Hepatic stellate cell (primary cell): ENCODE measurements around the gene NETO2.
"Not testable (repeated sequence)": the region's sequence is repeated elsewhere in the genome, so short reads cannot be mapped to it uniquely, and the experiment has no call there.

ENCODE experiments used
- DNase-seq: peaks from one replicate; pipeline ENCODE4 v3.0.0; 2011; ENCODE audit warnings: low spot score

Gene NETO2

DNA sequence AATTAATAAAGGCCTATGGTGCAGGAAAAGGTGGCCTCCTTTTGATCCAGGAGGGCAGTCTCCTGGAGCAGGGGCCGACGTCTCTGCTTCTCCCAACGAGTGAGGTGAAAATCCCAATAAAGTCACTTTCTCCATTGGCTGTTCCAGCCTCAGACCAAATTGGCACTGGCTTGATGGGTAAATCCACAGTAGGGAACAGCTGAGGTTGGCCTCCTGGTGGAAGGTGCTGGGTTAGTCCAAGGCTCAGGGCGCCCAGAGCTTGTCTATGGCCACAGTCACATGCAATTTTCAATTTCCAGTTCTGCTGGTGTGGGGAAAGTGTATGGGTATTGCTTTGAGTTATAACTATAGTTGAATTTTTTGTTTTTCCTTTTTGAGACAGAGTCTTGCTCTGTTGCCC, 79.0 kb downstream of the NETO2 start:
- no peak for DNase-seq

DNA sequence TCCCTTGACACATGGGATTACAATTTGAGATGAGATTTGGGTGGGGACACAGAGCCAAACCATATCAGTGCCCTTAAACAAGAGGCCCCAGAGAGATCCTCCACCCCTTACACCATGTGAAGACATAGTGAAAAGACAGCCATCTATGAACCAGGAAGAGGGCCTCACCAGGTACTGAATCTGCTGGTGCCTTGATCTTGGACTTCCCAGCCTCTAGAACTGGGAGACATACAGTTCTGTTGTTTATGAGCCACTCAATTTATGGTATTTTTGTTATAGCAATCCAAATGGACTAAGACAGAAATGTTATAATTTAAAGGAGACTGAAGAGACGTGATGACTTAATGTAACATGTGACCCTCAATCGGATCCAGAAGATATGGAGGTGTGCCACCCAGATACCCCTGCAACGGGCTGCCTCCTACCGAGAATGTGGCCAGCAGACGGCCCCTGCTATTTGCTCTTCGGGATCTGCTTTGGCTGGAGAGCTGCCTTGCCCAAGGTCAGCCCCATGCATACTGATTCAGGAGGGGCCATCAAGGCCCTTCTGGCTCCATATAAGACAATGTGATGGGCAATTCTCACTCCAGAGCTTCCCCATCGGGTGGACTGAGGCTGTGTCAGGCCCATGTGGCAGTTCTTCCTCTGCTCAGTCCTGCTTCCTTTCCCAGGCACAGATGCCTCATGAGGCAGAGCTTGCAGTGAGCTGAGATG, 80.6 kb downstream of the NETO2 start:
- no peak for DNase-seq

DNA sequence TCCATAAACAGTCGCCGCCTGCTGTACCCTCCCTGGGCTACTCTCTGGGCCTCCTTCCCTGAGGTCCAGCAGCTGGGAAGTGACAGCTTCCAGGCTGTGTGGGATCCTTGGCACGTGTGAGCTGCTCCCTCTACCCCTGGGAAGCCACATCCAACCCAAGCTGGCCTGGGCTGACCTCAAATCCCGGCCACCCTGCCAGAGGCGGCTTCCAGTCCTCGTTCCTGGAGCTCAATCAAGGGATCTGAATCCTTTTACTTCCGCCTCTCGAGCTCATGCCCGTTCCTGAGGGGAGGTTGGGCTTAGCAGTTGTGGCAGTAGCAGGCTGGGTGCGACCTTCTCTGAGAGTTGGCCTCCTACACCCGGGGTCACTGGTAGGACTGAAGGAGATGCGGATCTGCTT, 82.5 kb downstream of the NETO2 start:
- DNase-seq, result no peak

DNA sequence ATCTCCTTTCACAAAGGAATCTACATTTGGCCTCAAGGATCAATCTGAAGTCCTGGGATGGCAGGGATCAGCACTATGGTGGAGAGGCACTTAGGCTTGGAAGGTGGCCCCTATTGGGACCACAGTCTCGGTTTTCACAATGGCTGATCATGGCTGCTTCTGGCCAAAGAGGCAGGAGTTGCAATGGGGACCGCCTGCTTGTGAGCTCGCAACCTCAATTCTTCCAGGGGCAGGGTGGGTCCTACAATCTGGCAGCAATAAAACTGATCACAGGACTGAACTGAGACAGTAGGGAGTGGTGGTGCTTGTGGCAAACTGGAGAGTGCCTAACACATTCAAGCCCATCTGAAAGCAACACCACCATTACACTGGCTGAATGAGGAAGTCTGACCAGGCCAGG, 83.1 kb downstream of the NETO2 start:
- DNase-seq, result no peak

DNA sequence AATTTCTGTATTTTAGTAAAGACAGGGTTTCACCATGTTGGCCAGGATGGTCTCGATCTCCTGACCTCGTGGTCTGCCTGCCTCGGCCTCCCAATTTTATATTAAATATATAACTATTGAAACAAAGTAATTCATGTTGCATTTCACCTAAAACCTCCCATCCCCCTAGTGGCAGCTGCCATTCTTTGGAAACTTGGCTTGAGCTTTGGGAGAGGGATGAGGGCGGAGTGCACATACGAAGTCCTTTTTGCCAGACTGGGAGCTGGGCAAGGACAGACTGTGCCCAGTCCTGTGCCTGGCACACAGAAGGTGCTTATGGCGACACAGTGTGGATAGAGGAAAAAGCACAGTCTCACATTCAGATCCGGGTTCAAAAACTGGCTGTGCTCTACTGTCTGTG, 83.8 kb downstream of the NETO2 start:
- DNase-seq, result no peak

DNA sequence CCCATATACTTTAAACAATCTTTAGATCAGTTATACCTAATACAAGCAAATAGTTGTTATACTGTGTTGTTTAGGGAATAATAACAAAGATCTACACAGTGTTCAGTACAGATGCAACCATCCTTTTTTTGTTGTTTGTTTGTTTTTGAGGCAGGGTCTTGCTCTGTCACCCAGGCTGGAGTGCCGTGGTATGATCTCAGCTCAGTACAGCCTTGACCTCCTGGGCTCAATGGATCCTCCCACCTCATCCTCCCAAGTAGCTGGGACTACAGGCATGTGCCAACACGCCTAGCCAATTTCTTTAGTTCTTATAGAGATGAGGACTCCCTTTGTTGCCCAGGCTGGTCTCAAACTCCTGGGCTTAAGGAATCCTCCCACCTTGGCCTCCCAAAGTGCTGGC, 84.6 kb downstream of the NETO2 start:
- not testable (repeated sequence) for DNase-seq

DNA sequence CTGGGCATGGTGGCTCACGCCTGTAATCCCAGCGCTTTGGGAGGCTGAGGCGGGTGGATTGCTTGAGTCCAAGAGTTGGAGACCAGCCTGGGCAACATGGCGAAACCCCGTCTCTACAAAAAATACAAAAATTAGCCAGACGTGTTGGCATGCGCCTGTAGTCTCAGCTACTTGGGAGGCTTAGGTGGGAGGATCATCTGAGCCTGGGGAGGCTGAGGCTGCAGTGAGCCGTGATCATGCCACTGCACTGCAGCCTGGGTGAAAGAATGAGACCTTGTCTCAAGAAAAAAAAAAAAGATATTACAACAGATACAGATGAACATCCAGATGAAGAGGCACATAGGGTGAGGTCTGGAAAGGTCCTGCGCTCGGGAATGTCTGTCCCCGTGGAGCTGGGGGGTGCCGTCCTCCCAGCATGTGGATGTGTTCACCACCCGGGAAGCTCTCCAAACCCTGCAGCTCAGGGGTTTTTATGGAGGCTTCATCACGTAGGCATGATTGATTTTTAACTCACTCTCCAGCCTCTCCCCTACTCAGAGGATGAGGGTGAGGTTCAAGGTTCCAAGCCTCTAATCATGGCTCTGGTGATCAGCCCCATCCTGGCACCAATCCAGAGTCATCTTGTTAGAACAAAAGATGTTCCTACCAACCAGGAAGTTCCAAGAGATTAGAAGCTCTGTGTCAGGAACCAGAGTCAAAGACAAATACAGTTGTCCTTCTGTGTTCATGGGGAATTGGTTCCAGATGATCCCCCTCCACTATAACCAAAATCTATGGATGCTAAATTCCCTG, 85.3 kb downstream of the NETO2 start:
- DNase-seq, result no peak

DNA sequence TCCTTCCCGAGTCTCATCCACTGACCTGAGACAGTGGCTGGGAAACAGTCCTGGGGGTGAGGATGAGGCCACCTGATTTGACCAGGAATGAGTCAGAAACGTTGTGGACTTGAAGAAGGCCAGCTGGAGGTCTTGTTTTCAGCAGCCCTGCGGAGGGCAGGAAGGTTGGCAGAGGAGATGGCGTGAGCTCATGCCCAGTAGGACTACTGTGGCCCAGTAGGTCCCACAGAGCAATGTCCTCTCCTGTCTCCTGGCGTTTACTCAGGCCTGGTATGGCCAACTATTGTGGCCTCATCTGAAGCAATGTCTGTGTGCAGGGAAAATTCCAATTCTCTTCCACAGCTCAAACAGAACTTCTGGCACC, 86.1 kb downstream of the NETO2 start:
- no peak for DNase-seq

DNA sequence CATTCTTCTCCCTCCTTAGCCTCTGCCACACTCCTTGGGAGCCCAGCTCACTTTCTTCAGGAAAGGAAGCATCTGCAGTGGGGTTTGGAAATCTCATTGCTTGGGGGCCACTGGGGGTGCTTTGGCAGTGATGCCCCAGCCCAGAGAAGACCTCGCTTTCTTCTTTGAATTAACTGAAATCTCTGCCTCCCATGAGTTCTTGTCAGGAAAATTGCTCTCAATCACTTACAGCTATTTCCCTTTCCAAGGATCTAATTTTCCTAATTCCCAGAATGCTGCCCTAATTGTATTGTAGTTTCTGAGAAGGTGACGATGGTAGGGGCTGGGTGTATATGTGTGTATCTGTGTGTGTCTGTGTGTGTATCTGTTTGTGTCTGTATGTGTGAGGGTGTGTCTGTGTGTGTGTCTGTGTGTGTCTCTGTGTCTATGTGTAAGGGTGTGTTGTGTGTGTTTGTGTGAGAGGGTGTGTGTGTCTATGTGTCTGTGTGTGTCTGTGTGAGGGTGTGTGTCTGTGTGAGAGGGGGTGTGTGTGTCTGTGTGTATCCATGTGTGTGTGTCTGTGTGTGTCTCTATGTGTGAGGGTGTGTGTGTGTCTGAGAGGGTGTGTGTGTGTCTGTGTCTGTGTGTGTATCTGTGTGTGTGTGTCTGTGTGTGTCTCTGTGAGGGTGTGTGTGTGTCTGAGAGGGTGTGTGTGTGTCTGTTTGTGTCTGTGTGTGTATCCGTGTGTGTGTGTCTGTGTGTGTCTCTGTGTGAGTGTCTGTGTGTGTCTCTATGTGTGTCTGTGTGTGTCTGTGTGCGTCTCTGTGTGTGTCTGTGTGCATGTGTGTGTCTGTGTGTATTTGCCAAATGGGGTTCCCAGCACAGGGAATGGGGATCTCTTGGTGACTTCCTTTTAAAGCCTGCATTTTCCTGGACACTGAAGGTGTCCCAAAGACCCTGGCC, 86.8 kb downstream of the NETO2 start:
- no peak for DNase-seq

DNA sequence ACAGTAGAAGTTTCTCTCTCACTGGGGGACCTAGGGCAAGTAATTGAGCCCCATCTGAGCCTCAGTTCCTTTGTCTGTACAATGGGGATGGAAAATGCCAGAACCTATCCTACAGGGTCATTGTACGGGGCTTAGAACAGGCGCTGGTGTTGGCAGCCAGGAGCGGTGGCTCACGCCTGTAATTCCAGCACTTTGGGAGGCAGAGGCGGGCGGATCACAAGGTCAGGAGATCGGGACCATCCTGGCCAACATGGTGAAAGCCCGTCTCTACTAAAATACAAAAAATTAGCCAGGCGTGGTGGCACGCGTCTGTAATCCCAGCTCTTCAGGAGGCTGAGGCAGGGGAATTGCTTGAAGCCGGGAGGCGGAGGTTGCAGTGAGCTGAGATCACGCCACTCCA, 87.7 kb downstream of the NETO2 start:
- not testable (repeated sequence) for DNase-seq

DNA sequence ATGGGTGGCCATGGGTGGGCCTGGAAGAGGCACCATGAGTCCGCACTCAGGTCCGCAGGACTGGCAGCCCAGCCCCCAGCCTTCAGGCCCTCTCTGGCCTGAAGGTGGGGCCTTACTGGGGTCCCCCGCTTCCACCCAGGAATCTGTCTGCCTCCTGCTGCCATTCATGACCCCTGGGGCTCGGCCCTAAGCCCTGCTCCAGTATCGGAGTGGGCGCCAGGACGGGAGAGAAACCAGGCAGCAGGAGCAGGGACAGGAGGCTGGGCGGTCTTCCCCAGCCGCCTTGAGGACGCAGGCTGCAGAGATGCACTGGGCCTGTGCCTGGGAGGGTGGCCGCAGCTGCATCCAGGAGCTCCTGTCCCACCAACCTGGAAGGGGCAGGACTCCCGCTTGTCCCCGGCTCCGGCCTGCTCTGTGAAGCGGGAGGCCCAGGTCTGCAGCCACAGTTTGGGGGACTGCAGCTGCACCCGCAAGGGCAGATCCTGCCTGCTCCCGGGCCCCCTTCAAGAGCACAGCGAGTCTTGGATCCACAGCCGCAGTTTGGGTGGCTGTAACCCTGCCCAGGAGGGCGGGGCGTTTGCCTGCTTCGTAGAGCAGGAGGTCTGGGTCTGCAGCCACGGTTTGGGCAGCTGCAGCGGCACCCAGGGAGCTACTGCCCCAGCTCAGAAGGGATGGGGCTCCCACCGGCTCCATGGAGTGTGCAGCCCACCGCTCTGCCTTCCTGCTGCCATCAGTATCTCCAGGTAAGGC, 88.4 kb downstream of the NETO2 start:
- no peak for DNase-seq

DNA sequence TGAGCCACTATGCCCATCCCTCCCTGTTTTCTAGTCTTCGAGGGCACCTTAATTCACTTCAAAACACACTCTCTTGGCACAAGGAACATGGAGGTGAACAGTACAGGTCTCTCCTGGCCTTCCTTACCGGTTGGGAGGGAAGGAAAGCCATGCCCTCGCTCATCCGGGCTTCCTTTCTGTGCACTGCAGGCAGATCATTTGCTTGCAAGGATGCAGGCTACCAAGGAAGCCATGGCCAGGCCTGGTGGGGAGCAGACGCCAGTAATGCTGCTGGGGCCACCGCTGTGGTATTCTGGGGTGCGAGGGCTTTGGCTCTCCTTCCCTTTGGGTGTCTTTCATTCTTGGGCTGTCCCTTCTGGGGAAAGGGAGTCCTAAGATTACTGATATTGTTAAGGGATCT, 89.4 kb downstream of the NETO2 start:
- no peak for DNase-seq

DNA sequence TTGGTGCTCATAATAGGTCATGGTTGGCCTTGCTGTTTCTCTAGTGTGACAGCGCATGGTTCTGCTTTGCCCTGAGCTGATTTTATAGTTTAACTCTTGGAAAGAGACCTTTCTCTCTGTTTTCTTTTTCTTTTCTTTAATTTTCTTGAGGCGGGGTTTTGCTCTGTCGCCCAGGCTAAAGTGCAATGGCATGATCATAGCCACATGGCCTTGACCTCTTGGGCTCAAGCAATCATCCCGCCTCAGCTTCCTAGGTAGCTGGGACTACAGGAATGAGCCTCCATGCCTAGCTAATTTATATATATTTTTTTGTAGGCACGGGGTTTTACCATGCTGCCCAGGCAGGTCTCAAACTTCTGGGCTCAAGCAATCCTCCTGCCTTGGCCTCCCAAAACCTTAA, 89.8 kb downstream of the NETO2 start:
- DNase-seq, result no peak

DNA sequence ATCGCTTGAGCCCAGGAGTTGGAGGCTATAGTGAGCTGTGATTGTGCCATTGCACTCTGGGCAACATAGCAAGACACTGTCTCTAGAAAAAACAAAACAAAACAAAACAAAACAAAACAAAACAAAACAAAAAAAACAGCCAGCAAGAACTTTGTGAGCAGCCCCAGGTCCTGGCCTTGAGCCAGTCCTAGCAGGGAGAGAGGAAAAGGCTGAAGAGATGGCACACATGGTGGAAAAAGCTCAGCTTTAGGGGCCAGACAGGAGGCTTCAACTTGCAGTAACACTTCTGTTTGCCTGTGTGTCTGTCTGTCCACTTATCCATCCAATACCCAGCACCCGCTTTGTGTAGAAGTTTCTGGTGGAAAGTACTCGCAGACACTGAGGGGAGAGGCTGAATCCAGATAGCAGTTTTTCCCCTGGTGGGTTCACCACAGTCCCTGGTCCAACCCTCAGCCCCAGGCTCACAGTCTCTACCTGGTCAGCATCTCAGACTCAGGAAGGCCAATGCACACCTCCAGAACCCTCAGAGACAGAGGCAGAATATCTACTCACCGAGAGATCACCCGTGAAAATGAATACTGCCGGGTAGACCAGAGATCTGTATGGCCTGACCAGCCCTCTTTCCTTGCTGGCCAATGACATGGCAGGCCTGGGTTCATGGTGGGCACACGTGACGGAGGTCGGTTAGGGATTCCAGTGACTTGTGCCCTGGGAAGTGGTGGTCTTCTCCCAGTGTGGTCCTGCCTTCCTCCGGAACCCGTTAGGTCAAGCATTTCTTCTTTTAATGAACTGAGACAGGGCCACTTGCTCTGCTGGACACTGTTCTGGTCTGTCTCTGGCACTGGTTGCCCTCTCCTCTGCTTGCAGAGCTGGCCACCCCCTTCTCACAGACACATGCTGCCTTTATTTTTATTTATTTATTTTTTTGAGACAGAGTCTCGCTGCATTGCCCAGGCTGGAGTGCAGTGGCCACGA, 90.8 kb downstream of the NETO2 start:
- DNase-seq, result no peak

DNA sequence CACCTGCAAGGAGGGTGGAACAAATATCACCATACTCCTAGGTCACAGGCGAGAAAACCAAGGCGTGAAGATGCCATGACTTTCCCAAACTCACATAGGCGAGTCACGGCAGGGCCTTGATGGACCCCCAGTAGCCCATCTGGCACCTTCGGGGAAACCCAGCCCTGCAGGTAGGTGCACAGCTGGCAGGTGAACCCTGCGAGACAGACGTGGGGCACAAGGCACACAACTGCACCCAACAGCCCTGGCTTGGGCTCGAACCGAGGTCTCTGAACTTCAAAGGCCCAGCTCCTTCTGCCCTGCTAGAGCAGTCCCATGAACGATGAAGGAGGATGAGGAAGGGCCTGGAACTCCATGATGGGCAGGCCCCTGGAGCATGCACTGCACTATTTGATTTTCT, 92.7 kb downstream of the NETO2 start:
- no peak for DNase-seq

DNA sequence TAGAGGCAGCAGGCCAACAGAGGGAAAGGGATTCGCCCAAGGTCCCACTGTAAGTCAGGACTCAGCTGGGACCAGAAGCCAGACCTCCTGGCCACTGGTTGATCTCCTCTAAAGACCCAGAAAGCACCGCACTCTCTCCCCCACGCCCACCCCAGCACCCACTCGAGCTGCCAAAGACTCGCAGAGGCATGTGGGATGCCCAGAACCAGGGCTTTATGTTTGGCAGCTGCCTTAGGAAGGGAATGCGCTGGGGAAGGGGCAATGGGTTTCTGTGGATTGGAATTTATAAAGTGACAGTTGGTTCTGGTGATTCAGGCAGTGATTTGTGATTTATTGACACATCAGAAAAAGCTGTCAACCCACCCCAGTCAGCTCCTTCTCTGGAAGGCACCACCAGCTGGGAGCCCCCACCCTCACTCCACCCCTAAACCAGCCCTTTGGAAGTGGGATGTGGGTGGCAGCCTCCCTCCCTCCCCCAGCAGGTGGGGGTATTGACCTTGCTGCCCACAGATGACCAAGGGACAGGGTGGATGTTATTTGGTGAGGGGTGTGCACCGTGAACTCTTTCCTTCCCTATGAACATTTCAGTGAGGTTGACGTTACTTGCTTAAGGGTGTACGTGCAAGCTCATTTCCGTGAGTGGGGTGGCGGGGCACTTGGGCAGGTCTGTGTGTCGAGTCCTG, 93.7 kb downstream of the NETO2 start:
- DNase-seq, result no peak

DNA sequence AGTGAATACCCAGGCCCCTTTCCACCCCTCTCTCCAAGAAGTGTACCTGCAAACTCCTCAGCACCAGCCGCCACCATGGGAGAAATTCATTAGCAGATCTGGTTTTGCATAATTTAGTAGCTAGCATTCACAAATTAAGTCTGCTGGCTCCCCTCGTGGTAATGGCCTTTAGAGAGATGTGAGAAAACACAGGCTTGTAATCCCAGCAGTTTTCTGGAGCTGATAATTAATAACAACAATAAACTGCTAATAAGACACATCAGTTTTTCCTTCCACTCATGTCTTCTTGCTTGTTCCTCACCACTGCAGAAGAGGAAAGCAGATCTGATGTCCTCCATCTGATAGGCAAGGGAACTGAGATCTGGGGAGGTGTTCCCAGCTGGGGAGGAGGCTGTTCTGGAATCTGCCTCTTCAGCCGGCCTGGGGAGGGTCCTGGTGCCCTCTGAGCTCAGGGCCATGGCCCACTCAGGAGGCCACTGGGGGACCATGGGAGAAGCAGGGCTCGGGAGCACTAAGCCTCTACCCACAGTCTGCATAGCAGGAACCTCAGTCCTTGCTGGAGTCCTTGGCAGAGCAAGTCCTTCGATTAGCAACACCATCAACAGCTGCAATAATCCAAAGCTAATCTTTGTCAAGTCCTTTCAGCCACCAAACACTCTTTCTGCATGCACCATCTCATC, 96.1 kb downstream of the NETO2 start:
- no peak for DNase-seq

DNA sequence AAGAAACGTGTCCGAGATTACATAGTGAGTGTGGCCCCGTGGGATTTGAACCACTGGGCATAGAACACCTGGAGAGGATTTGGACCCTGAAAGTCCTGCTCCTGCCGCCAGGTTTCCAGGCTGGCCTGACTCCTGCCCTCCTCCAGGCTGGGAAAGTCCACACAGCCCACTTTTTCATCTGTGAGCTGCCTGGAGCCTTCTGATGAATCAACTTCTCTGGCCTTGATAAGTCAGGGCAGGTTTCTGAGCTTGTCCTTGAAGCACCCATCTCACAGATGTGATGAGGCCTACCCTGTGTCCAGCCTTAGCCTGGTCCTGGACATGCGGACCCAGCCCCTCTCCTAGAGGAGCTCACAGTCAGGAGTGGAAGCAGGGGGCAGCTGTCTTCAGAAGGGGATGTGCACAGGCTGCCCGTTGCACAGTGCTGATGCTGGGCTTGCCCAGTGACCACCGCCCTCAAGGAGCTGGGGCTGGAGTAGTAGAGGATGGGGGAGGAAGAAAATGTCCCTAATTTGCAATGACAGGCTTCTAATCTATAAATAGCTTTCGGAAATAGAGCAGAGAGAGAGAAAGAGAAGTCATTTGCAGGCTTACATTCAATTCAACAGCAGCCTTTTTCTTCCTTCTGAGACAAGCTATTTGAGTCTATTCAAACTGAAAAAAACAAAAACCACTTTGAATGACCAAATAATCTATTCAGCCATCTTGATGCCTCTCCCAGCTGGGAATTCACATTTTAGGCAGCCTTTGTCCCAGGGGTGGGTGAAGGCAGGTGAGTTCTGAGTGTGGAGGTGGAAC, 96.8 kb downstream of the NETO2 start:
- no peak for DNase-seq

DNA sequence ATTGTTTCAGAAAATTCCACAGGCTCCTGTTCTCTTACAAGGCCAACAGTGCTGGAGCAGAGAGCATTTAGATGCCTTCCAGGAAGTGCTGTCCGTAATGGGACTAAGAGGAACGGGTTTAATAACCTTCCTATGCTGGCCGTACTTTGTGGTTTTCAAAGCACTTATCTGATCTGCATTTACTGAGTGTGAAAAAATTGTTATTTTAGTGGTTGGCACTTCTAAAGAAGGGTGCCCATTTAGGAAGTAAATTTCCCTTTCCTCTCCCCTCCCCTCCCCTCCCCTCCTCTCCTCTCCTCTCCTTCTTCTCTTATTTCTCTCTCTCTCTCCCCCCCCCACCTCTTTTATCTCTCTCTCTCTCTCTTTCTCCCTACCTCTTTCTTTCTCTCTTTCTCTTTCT, 98.3 kb downstream of the NETO2 start:
- no peak for DNase-seq
